Stimulated activated CD4-positive, alpha-beta T cell treated with anti-CD3 and anti-CD28 coated beads, TNF-alpha, amount 100 ng/mL, for 1 hour (primary cell): ENCODE measurements around the gene EDNRA.
A peak's percentile ranks its signal among the peaks of the same experiment; 100 is the strongest.

Experiments
- DNase-seq, 3 donors: peaks; one replicate each; pipeline ENCODE4 v3.0.0-alpha.2; 2020; ENCODE audit warnings: low read depth in 3 of 3, low spot score in 1 of 3

The EDNRA gene

DNA sequence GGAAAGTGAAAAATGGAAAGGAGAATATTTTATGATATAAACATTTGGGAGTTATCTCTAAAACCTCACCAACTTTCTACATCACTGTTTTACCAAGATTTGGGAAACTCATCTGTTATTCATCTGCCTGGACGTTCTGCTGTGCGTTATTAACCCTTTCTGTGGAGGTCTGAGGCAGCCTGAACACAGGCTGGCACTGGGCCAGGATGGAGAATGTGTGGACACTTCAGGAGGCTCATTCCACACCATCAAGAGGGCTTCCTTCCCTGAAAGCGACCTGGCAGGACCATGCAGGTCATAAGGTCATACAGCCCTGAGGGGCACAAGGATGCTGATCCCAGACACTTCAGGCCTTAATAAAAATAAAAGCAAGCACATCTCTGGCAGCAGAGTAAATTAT is 105.1 kb downstream of the EDNRA start:
- DNase-seq: no peak

GRCh38 chr4:147586637-147587036 is 105.7 kb downstream of the EDNRA start:
- DNase-seq: no peak

- DNase-seq: no peak
These were observed 106.1 kb downstream of the EDNRA start for GRCh38 chr4:147587041-147587440.

- no peak for DNase-seq
These were observed 108.7 kb downstream of the EDNRA start for GRCh38 chr4:147589586-147589985.

- peak in 1 of 3 donors; percentile 10 for DNase-seq
These were observed 109.5 kb downstream of the EDNRA start for GRCh38 chr4:147590249-147590920.

DNA sequence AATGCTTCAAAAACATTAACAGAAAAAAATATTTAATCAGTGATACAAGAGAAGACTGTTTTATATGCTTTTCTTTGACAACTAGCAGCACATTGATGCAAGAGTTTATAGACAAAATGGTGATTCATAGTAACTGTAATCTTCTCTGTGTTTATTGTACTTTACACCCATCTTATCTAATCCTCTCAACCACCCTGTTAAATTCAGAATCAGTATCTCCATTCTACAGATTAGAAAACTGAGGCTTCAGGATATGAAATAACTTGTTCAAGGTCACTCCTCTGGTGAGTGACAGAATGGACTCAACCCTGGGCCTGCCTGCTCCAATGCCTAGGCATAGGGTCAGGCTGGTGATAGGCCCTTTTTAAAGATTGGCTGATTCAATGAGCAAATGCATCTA is 110.2 kb downstream of the EDNRA start:
- DNase-seq: no peak

- no peak for DNase-seq
These were observed 113.2 kb downstream of the EDNRA start for GRCh38 chr4:147594107-147594506.
